ENCODE results near the gene PLCXD3.
"Not testable (repeated sequence)": the region's sequence is repeated elsewhere in the genome, so short reads cannot be mapped to it uniquely, and the experiment has no call there.

The PLCXD3 gene

GRCh38 chr5:41482715-41483114, 27.7 kb downstream of the PLCXD3 start:
- DNase-seq: no peak

DNA sequence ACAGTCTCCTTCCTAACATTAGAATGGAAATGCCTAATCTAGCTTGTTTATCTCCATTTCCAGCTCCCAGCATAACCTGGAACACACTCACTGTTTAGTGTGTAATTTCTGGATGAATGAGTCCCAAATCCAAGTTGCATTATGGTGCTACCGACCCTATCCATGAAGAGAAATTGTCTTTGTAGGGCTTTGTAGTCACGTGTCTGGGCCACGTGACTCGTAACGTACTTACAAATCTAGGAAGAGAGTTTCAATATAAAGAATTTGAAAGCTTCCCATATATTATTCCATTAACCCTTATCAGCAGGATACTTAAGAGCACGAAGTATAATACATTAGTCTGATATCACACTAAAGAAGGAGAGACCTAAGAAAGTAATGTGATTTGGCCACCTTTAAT, 28.2 kb downstream of the PLCXD3 start:
- DNase-seq: no peak

DNA sequence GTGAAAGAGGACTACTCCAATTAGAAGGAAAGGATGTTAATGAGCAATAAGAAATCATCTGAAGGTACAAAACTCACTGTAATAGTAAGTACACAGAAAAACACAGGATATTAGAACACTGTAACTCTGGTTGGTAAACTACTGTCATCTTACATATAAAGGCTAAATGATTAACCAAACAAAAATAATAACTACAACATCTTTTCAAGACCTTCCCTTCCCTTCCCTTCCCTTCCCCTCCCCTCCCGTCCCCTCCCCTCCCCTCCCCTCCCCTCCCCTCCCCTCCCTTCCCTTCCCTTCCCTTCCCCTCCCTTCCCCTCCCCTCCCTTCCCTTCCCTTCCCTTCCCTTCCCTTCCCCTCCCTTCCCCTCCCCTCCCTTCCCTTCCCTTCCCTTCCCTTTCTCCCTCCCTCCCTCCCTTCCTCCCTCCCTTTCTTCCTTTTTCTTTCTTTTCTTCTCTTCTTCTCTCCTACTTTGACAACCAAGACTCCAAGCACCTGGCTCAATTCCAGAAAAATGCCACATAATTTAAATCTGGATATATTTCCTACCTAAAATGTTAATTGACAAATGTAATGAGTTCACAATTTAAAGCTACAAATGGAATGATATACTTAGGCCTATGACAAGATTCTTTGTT, 38.7 kb downstream of the PLCXD3 start:
- DNase-seq: not testable (repeated sequence)

- DNase-seq: no peak
Measured at GRCh38 chr5:41465493-41466171, 44.8 kb downstream of the PLCXD3 start.

GRCh38 chr5:41459557-41459956, 50.8 kb downstream of the PLCXD3 start:
- DNase-seq: no peak

DNA sequence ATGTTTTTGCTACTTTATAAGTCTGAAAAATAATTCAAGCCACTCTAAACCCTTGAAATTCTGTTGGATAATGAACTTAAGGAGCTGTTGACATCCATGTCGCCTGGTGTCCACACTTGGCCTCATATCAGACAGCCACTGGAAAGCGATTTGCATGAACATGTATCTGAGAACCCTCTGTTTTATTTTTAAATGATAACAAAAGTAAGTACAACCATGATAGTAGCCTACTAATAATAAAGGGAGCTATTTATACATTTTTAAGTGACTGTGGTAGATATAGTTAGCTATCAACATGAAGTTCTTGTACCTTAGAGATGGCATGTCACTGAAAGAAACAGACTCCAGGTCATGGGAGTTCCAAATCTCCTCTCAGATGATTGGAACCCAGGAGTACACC, 53.3 kb downstream of the PLCXD3 start:
- no peak for DNase-seq

DNA sequence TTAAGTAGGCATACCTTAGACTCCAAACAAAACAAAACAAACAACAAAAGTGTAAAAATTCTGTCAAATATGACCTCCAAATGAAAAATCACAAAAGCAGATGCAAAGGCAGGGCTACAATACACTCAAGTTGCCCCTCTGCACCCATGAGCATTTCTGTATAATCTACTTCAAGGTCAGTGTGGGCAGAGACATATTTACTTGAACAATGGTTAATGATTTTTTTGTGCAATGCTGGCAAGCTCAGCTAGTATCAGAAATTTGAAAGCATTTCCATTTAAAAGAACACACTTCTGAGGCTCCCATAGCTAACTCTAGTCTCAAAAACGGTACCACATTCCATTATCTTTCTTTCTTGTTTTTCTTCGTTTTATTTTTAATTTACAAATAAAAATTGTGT, 57.9 kb downstream of the PLCXD3 start:
- no peak for DNase-seq

DNA sequence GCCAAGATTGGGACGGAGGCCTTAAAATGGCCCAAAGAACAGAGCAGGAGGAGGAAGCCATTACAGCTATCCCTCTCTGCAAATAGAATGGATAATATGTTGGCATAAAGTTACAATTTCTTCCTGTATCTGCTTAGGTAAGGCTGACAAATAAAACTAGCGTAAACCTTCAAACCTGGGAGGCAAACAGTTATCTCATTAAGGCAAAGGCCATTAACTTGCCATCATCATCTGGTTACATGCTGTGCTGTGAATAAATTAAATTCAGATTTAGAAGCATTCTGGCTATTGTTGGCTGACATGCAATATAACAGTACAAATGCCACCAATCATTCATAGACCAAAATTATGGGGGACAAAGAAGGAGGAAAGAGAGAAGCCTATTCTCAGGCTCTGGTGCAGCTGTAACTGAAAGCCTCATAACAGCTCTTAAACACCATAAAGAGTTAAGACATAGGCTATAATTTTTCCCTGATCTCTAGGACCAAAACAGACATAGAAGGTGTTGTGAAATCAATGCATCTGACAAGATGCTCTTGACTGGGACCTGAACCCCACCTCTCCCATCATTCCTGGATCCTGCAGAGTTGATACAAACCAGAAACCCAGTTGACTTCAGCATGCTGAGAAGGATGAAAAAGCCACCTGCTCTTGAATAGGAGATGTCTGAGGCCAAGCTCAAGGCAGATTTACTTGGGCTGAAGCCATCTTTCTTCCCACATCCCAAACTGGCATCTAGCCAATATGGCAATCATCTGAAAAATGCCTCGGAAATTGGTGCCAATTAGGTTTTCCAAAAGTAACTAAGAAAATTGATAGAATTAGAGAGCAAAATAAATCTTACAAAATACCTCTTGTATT, 62.5 kb downstream of the PLCXD3 start:
- DNase-seq: no peak

DNA sequence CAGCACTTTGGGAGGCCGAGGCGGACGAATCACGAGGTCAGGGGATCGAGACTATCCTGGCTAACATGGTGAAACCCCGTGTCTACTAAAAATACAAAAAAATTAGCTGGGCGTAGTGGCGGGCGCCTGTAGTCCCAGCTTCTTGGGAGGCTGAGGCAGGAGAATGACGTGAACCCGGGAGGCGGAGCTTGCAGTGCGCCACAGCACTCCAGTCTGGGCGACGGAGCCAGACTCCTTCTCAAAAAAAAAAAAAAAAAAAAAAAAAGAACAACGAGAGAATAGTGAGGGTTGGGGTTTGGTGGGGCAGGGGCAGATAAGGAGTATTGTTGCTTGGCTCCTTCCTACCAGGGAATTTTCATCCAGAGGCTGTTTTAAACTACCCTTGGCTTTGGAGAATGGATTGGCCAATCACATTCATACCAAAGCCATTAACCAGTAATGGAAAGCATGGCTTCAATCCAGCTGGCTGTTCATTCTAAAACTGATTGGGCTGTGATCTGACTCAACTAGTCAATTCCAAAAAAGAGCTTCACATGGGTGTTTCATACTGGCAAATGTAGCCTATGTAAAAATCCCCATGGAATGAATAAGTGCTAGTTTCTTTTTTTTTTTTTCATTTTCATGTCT, 64.4 kb downstream of the PLCXD3 start:
- DNase-seq: no peak

- DNase-seq: no peak
Measured at GRCh38 chr5:41435276-41435675, 75.1 kb downstream of the PLCXD3 start.

- no peak for DNase-seq
Measured at GRCh38 chr5:41433552-41434181, 76.7 kb downstream of the PLCXD3 start.

GRCh38 chr5:41432481-41433253, 77.7 kb downstream of the PLCXD3 start:
- DNase-seq: no peak

GRCh38 chr5:41427505-41427904, 82.9 kb downstream of the PLCXD3 start:
- DNase-seq: no peak

DNA sequence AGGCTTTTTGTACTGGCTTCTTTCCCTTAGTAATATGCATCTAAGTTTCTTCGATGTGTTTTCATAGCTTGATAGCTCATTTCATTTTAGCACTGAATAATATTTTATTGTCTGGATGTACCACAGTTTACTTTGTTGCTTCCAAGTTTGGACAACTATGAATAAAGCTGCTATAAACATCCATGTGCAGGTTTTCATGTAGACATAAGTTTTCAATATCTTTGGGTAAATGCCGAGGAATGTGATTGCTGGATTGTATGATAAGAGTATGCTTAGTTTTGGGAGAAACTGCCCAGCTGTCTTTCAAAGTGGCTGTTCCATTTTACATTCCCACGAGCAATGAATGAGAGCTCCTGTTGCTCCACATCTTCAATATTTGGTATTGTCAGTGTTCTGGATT, 84.7 kb downstream of the PLCXD3 start:
- DNase-seq: no peak

- DNase-seq: no peak
Measured at GRCh38 chr5:41420492-41421067, 89.8 kb downstream of the PLCXD3 start.

- DNase-seq: no peak
Measured at GRCh38 chr5:41418220-41419031, 92.0 kb downstream of the PLCXD3 start.

- no peak for DNase-seq
Measured at GRCh38 chr5:41416336-41416735, 94.1 kb downstream of the PLCXD3 start.

DNA sequence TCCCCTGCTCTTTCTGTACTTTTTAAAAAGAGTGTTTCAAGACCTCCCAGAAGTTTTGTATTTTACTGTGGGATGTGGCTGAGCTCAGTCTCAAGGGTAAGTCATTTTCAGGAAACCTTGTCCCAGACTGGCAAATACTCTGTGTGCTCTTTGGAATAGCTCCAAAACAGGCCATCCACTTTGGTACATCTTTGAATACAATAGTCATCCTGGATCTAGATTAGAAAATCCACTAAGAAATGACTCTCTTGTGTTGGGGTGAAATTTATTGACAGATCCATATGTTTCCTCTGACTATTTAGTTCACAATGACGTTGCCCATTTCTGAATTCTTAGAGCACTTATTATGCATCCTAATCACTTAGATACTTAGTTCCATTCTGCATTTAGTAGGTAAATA, 95.2 kb downstream of the PLCXD3 start:
- no peak for DNase-seq

GRCh38 chr5:41414598-41414997, 95.8 kb downstream of the PLCXD3 start:
- DNase-seq: no peak

DNA sequence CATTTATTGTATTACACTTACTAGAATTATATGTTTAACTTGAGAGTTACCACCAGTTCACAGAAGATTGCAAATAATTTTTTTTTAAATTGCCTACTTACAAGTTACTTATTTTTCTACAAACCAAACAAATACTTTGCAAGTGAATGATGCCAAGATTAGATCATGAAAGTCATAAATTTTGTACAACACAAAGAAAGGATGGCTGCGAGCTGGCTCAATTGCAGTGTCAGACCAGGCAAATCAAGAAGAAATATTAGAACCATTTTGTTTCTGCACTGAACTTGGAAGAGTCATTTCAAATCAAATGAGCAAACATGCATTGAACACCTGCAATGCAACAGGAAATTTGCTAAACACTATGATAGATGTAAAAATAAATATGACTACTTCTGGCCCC, 97.3 kb downstream of the PLCXD3 start:
- no peak for DNase-seq

DNA sequence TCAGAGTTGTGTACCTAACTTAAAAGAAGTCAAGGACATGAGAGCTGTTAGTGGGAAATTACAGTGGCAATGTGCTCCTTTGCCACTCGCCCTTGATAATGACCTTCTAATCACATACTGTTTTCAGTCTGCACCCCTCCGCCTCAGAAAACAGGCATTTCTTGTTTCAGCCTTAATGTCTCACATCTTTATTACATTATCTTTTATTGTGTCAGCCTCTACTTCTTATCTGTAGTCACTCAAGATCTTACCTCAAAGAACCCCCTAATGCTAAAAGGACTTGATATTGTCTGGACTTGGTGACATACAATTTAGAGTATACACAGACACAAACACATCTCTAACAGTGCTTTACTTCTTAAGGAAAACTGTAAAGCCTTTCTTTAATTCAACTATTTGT, 97.9 kb downstream of the PLCXD3 start:
- no peak for DNase-seq
